ENCODE measurements around the gene SERPINA12. TPM values are rescaled to one million over a fixed set of nuclear protein-coding genes. Genes with fewer than 3 reads are reported as not detected.

SERPINA12 gene
- total RNA-seq, 1 experiment from 2014 or later: not detected

- POLR2A ChIA-PET: no interaction called here
- ATAC-seq: peak; percentile 50; the same call in 1 of the 2 replicates
- CTCF ChIA-PET: interaction anchor here (1.2 kb wide), 1 partner anchor 26 kb away, joined by 4 read pairs; no protein-coding TSS in a partner anchor
- Mint-ChIP-seq H3K27ac (no peak overlapping the region), H3K36me3 (peaks cover 49% of the 10 kb centered on the region), H3K4me3 (no peak overlapping the region), H3K4me1 (peaks cover 11% of the 10 kb centered on the region), H3K9me3 (peaks cover 63% of the 10 kb centered on the region), H3K27me3 (ENCODE audit: low read depth) (peaks cover 8% of the 10 kb centered on the region)
- no peak for TF ChIP-seq ZNF121 (CRISPR knock-in tag; IDR thresholded peaks at IDR 0.05)
- TF ChIP-seq IRF1 (CRISPR knock-in tag; IDR thresholded peaks at IDR 0.05): no peak
- TF ChIP-seq TEAD4 (CRISPR knock-in tag; IDR thresholded peaks at IDR 0.05): no peak
- no peak for TF ChIP-seq ZNF317 (CRISPR knock-in tag; IDR thresholded peaks at IDR 0.05; ENCODE audit: borderline replicate concordance, low read depth)
- TF ChIP-seq PREB (CRISPR knock-in tag; IDR thresholded peaks at IDR 0.05; ENCODE audit: borderline replicate concordance): no peak
- TF ChIP-seq ZSCAN18 (CRISPR knock-in tag; IDR thresholded peaks at IDR 0.05): no peak
- TF ChIP-seq ZNF416 (CRISPR knock-in tag; IDR thresholded peaks at IDR 0.05): no peak
- no peak for TF ChIP-seq E2F4 (CRISPR knock-in tag; IDR thresholded peaks at IDR 0.05; ENCODE audit: borderline replicate concordance, low read depth)
- DNase-seq (ENCODE audit: low spot score): no peak
Observed at GRCh38 chr14:94460631-94461416, 48.4 kb downstream of the SERPINA12 start.

- H3K27ac Mint-ChIP-seq: no peak overlapping the region
- peaks cover 8% of the 10 kb centered on the region; the same call in 1 of the 2 replicates for H3K27me3 Mint-ChIP-seq (ENCODE audit: low read depth)
- peaks cover 72% of the 10 kb centered on the region for H3K9me3 Mint-ChIP-seq
- TF ChIP-seq FOXJ3 (CRISPR knock-in tag; IDR thresholded peaks at IDR 0.05; ENCODE audit: borderline replicate concordance) (no peak), TEAD1 (CRISPR knock-in tag; IDR thresholded peaks at IDR 0.05) (no peak), MAX (CRISPR knock-in tag; IDR thresholded peaks at IDR 0.05) (no peak), FOXP1 (CRISPR knock-in tag; IDR thresholded peaks at IDR 0.05; ENCODE audit: borderline replicate concordance) (no peak), AFF4 (CRISPR knock-in tag; IDR thresholded peaks at IDR 0.05; ENCODE audit: borderline replicate concordance) (no peak), ERG (CRISPR knock-in tag; IDR thresholded peaks at IDR 0.05) (no peak), ZBTB43 (CRISPR knock-in tag; IDR thresholded peaks at IDR 0.05) (no peak), CDX4 (CRISPR knock-in tag; IDR thresholded peaks at IDR 0.05; ENCODE audit: borderline replicate concordance) (no peak)
Observed at GRCh38 chr14:94458558-94459205, 50.6 kb downstream of the SERPINA12 start.

More at GRCh38 chr14:94458558-94459205, 50.6 kb downstream of the SERPINA12 start:
- ATAC-seq (no peak), DNase-seq (ENCODE audit: low spot score) (no peak)
- Mint-ChIP-seq H3K4me1 (peaks cover 20% of the 10 kb centered on the region), H3K4me3 (no peak overlapping the region), H3K36me3 (peaks cover 55% of the 10 kb centered on the region)
- ChIA-PET POLR2A (no interaction called here), CTCF (interaction anchor here (1.4 kb wide), 1 partner anchor 25 kb away, joined by 4 read pairs; no protein-coding TSS in a partner anchor)
